Smooth muscle cell of the pulmonary artery (primary cell): ENCODE data around the gene POMGNT1. TPM values are rescaled to one million over a fixed set of nuclear protein-coding genes. Genes with fewer than 3 reads are reported as not detected.

ENCODE experiments used
- total RNA-seq: library from RNA; depleted of rRNA; stranded (reverse); fragments of >200 nt; gene quantifications from 2 replicates; pipeline ENCODE4 v1.2.3, GENCODE V29; 2014

The POMGNT1 gene
- 85.2 and 133 TPM in 2 replicates for total RNA-seq

GRCh38 chr1:46197964-46198811, at the start of gene POMGNT1:
Gene POMGNT1 (minus strand): TSS chr1:46198434. CDS start chr1:46197821, 613 bp downstream.

GRCh38 chr1:46247436-46248121, 49.3 kb upstream of the POMGNT1 start, which contains the start of gene RAD54L:
Gene RAD54L (plus strand): TSS chr1:46247763. CDS start chr1:46248406, 643 bp downstream.

DNA sequence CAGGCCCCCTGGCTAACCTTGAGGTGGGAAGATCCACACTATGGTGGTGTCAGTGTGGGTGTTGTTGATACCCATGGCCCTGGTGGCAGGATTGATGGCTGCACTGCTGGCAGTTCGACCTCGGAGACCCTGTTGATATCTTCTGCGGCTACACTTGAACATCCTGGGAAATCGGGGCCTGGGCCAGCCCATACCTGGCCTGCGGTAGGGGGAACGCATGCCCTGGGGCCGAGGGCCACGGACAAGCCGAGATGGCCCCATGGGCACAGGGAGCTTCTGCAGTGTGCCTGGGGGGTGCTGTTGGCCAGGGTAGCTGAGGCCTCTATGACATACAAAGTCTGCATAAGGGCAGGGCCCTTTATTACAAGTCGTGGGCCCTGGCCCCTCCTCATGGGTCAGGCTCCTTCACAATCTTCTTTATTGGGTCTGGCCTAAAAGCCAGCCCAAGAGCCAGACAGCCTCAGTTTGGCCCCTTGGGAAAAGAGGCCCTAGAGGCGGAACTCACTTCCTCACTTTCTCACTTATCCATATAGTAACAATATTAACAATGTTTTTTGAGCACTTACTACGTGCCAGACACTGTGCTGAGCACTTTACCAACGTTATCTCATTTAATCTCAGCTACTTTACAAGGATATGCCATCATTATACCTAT, 21.9 kb downstream of the POMGNT1 start, which contains the start of gene P3R3URF:
TSS of gene P3R3URF (minus strand) at position 278 of the 655 bp plus-strand sequence. CDS start at position 261, 17 bp downstream.

DNA sequence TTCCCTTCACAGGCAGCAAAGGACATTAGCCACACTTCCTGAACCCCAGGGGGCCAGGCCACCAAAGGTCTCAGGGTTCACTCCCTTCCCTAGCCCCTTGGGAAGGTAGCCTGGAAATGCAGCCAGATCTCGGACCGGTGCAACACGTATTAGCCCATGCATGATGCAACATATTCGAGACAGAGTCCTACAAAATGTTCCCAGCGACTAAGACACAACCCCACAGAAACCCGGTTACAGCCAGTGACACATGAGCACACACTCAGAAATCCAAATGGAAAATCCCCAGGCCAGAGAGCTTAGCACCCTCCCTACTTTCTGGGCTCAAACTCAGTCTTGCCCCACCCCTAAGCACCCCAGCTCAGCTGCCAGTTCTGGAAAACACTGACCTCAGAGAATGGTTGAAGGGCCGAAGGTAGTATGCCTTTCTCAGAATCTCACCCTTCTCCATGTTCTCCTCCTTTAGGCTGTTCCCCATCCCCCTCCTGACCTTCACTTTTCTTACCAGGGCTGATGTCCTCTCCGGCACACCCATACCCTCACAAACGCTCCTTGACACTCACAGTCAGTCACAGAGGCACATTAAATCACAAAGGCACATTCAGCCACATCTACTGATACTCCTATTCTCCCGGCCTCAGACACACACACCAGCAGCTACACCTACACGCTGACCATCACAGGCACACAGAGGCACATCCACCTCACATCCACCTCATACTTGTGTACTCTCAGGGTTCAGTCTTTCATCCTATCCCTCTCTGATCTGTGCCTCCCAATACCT, 23.6 kb downstream of the POMGNT1 start, which contains the start of gene TSPAN1:
TSS of gene TSPAN1 (plus strand) at position 640 of the 784 bp plus-strand sequence. CDS start 6,021 bp downstream, outside the sequence.

Other genes with a start within 250 kb of the POMGNT1 start
- 3.8 TPM in 2 replicates for gene PIK3R3, start 65.8 kb downstream of the POMGNT1 start, total RNA-seq
- gene TSPAN1, start 23.3 kb downstream of the POMGNT1 start, total RNA-seq, result 0.73 and 0.78 TPM in 2 replicates
- gene P3R3URF, start 21.9 kb downstream of the POMGNT1 start, total RNA-seq, result not detected in 2 replicates
- gene LURAP1, start 4.9 kb upstream of the POMGNT1 start, total RNA-seq, result 5.3 and 7.7 TPM in 2 replicates
- gene RAD54L, start 49.3 kb upstream of the POMGNT1 start, total RNA-seq, result 1.8 and 2.5 TPM in 2 replicates
- gene LRRC41, start 105.2 kb upstream of the POMGNT1 start, total RNA-seq, result 98.1 and 98.3 TPM in 2 replicates
- 118 and 163 TPM in 2 replicates for gene UQCRH, start 105.3 kb upstream of the POMGNT1 start, total RNA-seq
- gene NSUN4, start 142.4 kb upstream of the POMGNT1 start, total RNA-seq, result 16.7 and 26.4 TPM in 2 replicates
- 0.72 and 1.9 TPM in 2 replicates for gene FAAH, start 195.9 kb upstream of the POMGNT1 start, total RNA-seq